ENCODE measurements around the gene PSD2.

PSD2 gene

GRCh38 chr5:139795074-139796001 lies at the start of gene PSD2:
TSS of gene PSD2 (plus strand) at chr5:139795808. CDS start at chr5:139809441, 13,633 bp downstream.
- DNase-seq, result peak in 1 of 2 donors; percentile 17

GRCh38 chr5:139746691-139747582 lies 48.7 kb upstream of the PSD2 start:
- peak; percentile 83 to 87 for DNase-seq

- DNase-seq, result peak; percentile 48 to 58
These were observed 47.8 kb upstream of the PSD2 start for GRCh38 chr5:139747583-139748504.

GRCh38 chr5:139748505-139748826 lies 47.1 kb upstream of the PSD2 start:
- no peak for DNase-seq

- no peak for DNase-seq
These were observed 46.4 kb upstream of the PSD2 start for GRCh38 chr5:139749242-139749641.

- DNase-seq, result no peak
These were observed 44.4 kb upstream of the PSD2 start for GRCh38 chr5:139751236-139751635.

- no peak for DNase-seq
These were observed 42.8 kb upstream of the PSD2 start for GRCh38 chr5:139752506-139753473.

- peak; percentile 24 to 25 for DNase-seq
These were observed 39.5 kb upstream of the PSD2 start for GRCh38 chr5:139755892-139756671.

GRCh38 chr5:139756971-139757370 lies 38.6 kb upstream of the PSD2 start:
- no peak for DNase-seq

- DNase-seq, result no peak
These were observed 37.7 kb upstream of the PSD2 start for GRCh38 chr5:139757727-139758509.

GRCh38 chr5:139758510-139759075 lies 37.0 kb upstream of the PSD2 start:
- DNase-seq, result no peak

- DNase-seq, result no peak
These were observed 36.3 kb upstream of the PSD2 start for GRCh38 chr5:139759219-139759721.

- no peak for DNase-seq
These were observed 35.2 kb upstream of the PSD2 start for GRCh38 chr5:139760066-139761056.

- no peak for DNase-seq
These were observed 34.6 kb upstream of the PSD2 start for GRCh38 chr5:139761057-139761450.

GRCh38 chr5:139761501-139761900 lies 34.1 kb upstream of the PSD2 start:
- no peak for DNase-seq

GRCh38 chr5:139762615-139763170 lies 32.9 kb upstream of the PSD2 start:
- DNase-seq, result no peak

GRCh38 chr5:139763280-139763929 lies 32.2 kb upstream of the PSD2 start:
- no peak for DNase-seq
